Esophagus squamous epithelium (tissue), 5 donors: ENCODE data around the gene RWDD1. TPM values are rescaled to one million over a fixed set of nuclear protein-coding genes. Genes with fewer than 3 reads are reported as not detected.
A peak's percentile ranks its signal among the peaks of the same experiment; 100 is the strongest.

ENCODE experiments used
- DNase-seq: peaks from one replicate; lab custom pipeline; 2025; lab: John Stamatoyannopoulos, UW
- H3K27ac ChIP-seq, 4 donors: fragments of 200-600 bp; sonication (generic); one replicate each; pipeline ENCODE4 v1.5.1; 2016 to 2019; ENCODE audit warnings: mild to moderate bottlenecking in 1 of 4
- H3K27me3 ChIP-seq, 4 donors: fragments of 200-600 bp; sonication (generic); 1 replicate in 3 of 4; 2 replicates in 1 of 4; pipeline versions ENCODE4 v1.5.1 to v1.6.0; 2017 to 2021; ENCODE audit warnings: antibody characterized with exemption in 1 of 4
- H3K36me3 ChIP-seq, 3 donors: fragments of 200-600 bp; sonication (generic); one replicate each; pipeline ENCODE4 v1.5.1; 2016 to 2019
- H3K4me1 ChIP-seq, 3 donors: fragments of 200-600 bp; sonication (generic); one replicate each; pipeline ENCODE4 v1.5.1; 2017 to 2019
- H3K4me3 ChIP-seq, 4 donors: fragments of 200-600 bp; sonication (generic); 1 replicate in 3 of 4; 2 replicates in 1 of 4; pipeline ENCODE4 v1.5.1; 2016 to 2019; ENCODE audit warnings: mild to moderate bottlenecking in 2 of 4, moderate library complexity in 1 of 4
- H3K9me3 ChIP-seq, 3 donors: fragments of 200-600 bp; sonication (generic); one replicate each; pipeline ENCODE4 v1.5.1; 2016 to 2019
- POLR2A ChIP-seq, 4 donors: fragments of 450-650 bp; IDR thresholded peaks; one replicate each; pipeline ENCODE4 v1.6.1; 2017; ENCODE audit warnings: antibody characterized with exemption in 4 of 4, mild to moderate bottlenecking in 4 of 4, moderate library complexity in 3 of 4
- WGBS, 2 donors: methylation state at CpG; one replicate each; pipeline ENCODE4 v1.1.5; 2018; 5-methylcytosine and 5-hydroxymethylcytosine counted together
- intact Hi-C: fragments of 100-400 bp; cut with DNase I; formaldehyde crosslinking; loops from one replicate; pipeline ENCODE4 v1.15.0; 2022
- total RNA-seq, 4 donors: library from RNA; depleted of rRNA; stranded (reverse); fragments of >200 nt; gene quantifications; one replicate each; pipeline ENCODE4 v1.1.0, GENCODE V29; 2016
- TF ChIP-seq, protein P1 (sequence below), 6 experiments: fragments of 450-650 bp in 4 of 6; fragments of 200-600 bp in 2 of 6; sonication (generic) in 2 of 6; IDR thresholded peaks; one replicate each; pipeline ENCODE4 v1.5.1; 2016 to 2019; ENCODE audit warnings: antibody characterized with exemption in 6 of 6, mild to moderate bottlenecking in 4 of 6, moderate library complexity in 4 of 6
- donor health status: DM: yes; HTN: yes; CAD: no.

The RWDD1 gene
- total RNA-seq, 4 donors from 2014 or later: 13.4 to 44.3 (median 29.9) TPM

DNA sequence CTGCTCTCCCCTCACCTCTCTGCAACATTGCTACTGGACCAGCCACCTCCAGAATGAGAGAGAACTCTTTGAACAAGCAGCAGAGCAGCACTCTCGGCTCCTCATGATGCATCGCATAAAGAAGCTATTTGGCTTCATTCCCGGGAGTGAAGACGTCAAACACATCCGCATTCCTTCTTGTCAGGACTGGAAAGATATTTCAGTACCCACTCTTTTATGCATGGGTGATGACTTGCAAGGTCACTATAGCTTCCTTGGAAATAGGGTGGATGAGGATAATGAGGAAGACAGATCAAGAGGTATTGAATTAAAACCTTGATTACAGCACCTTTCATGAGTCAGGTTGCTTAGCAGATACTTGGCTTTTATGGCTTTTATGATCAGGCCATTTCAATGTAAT, 13.4 kb upstream of the RWDD1 start:
- intact Hi-C loops: no loop called here
- no peaks in the 10 kb centered on the region for H3K27me3 ChIP-seq
- H3K27ac ChIP-seq: no peak overlapping the region
- DNase-seq: no peak
- H3K4me3 ChIP-seq: no peak overlapping the region
- TF ChIP-seq POLR2A (IDR thresholded peaks at IDR 0.05): no peak
- TF ChIP-seq, protein P1, sequence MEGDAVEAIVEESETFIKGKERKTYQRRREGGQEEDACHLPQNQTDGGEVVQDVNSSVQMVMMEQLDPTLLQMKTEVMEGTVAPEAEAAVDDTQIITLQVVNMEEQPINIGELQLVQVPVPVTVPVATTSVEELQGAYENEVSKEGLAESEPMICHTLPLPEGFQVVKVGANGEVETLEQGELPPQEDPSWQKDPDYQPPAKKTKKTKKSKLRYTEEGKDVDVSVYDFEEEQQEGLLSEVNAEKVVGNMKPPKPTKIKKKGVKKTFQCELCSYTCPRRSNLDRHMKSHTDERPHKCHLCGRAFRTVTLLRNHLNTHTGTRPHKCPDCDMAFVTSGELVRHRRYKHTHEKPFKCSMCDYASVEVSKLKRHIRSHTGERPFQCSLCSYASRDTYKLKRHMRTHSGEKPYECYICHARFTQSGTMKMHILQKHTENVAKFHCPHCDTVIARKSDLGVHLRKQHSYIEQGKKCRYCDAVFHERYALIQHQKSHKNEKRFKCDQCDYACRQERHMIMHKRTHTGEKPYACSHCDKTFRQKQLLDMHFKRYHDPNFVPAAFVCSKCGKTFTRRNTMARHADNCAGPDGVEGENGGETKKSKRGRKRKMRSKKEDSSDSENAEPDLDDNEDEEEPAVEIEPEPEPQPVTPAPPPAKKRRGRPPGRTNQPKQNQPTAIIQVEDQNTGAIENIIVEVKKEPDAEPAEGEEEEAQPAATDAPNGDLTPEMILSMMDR (IDR thresholded peaks at IDR 0.05): no peak
- H3K36me3 ChIP-seq: no peaks in the 10 kb centered on the region
- peaks cover 0 to 11% (median 0%) of the 10 kb centered on the region in 3 donors for H3K4me1 ChIP-seq
- no peaks in the 10 kb centered on the region for H3K9me3 ChIP-seq
- 13 to 17% methylated on average over 5 of the region's 5 CpGs for WGBS, 2 donors

DNA sequence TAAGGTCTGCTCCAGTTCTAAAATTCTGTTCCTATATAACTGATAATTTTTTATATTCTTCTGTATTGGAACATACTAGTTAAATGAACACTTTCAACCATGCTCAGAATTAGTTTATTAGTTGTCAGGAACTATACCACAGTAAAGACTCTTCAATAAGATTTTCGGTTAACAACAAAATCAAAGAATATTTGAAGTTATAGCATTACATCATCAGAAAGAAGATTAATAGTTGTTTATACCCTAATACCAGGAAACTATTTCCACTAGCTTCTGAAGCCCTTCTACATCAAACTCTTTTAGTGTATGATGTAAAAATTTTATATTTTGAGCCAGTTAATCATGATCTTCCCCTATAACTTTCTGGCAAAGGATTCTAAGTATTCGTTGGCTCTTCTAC, 11.2 kb upstream of the RWDD1 start:
- no peak overlapping the region for H3K4me3 ChIP-seq
- 70 to 81% methylated on average over 2 of the region's 2 CpGs for WGBS, 2 donors
- H3K9me3 ChIP-seq: no peaks in the 10 kb centered on the region
- TF ChIP-seq POLR2A (IDR thresholded peaks at IDR 0.05): no peak
- TF ChIP-seq, protein P1 (IDR thresholded peaks at IDR 0.05): no peak
- intact Hi-C loops: no loop called here
- no peaks in the 10 kb centered on the region for H3K27me3 ChIP-seq
- H3K4me1 ChIP-seq: peaks cover 0 to 17% (median 0%) of the 10 kb centered on the region in 3 donors
- H3K36me3 ChIP-seq: no peaks in the 10 kb centered on the region
- H3K27ac ChIP-seq: no peak overlapping the region
- DNase-seq: no peak

DNA sequence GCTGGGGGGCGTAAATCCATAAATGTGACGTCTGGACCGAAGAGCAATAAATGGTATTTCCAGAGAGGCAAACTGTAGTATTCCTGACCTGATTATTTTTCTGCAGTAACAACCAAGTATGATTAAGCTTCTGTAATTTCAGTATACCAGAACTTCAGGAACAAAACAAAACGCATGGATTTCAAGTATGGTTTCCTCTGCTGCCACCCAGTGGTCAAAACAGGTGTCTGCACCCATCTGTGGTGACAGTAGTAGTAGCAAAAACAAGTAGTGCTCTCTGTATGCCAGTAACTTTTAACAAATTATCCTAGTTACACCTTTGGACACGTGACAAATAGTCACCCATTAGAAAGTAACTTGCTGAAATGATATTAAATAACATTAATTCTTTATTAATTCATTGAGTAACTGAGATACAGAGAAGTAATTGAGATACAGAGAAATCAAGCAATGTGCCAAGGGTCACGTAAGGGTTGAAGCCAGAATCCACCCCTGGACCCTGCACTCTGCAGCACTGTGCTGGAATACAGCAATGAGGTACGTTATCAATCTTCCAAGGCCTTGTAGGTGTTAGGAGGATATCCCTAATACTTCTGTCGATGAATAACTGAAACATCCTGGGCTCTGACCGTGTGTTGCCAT, 9.8 kb upstream of the RWDD1 start:
- WGBS, 2 donors: 51 to 52% methylated on average over 9 of the region's 9 CpGs
- Histone ChIP-seq H3K4me3 (peak overlapping the region in 1 of 4 donors; percentile 19), H3K27me3 (no peaks in the 10 kb centered on the region), H3K9me3 (no peaks in the 10 kb centered on the region), H3K27ac (no peak overlapping the region), H3K4me1 (peaks cover 0 to 21% (median 0%) of the 10 kb centered on the region in 3 donors), H3K36me3 (no peaks in the 10 kb centered on the region)
- no peak for TF ChIP-seq POLR2A (IDR thresholded peaks at IDR 0.05)
- TF ChIP-seq, protein P1 (IDR thresholded peaks at IDR 0.05): peak; percentile 84 to 92 (median 88)
- intact Hi-C loops: no loop called here
- DNase-seq: no peak

DNA sequence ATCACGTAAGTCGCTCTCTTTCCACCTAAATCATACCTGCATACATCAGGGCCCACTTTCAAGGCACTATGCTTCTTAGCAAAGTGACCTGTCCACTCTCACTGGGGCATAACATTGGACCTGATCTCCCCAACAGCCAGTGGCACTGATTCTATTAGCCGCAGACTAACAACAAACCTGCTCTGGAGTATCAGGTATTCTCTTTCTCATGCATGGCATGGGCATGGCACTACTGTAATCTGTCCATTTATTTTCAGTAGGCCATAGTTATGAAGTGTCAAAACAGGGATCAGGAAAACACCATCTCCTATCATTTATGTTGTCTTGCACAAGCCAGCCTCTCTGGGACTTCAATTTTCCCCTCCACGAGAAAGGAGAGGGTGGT, 9.3 kb upstream of the RWDD1 start:
- intact Hi-C loops: no loop called here
- no peak overlapping the region for H3K4me3 ChIP-seq
- no peak overlapping the region for H3K27ac ChIP-seq
- DNase-seq: no peak
- H3K27me3 ChIP-seq: no peaks in the 10 kb centered on the region
- TF ChIP-seq, protein P1 (IDR thresholded peaks at IDR 0.05): no peak
- no peak for TF ChIP-seq POLR2A (IDR thresholded peaks at IDR 0.05)
- WGBS, 2 donors: 88 to 89% methylated on average over 4 of the region's 4 CpGs
- no peaks in the 10 kb centered on the region for H3K36me3 ChIP-seq
- peaks cover 0 to 21% (median 0%) of the 10 kb centered on the region in 3 donors for H3K4me1 ChIP-seq
- no peaks in the 10 kb centered on the region for H3K9me3 ChIP-seq

DNA sequence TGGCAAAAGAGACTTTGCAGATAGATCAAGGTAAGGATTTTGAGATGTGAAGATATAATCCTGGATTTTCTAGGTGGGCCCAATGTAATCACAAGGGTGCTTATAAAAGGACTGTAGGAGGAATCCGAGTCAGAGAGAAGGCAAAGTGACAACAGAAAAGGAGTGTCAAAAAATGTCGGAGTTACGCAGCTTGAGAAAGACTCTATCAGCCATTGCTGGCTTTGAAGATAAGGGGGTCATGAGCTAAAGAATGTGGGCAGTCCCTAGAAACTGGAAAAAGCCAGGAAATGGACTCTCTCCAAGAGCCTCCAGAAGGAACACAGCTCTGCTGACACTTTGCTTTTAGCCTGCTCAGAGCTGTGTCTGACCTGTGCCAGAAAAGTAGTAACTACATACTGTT, 8.7 kb upstream of the RWDD1 start:
- DNase-seq: no peak
- peaks cover 0 to 20% (median 0%) of the 10 kb centered on the region in 3 donors for H3K4me1 ChIP-seq
- WGBS, 2 donors: 69 to 77% methylated on average over 3 of the region's 3 CpGs
- no peak overlapping the region for H3K27ac ChIP-seq
- TF ChIP-seq, protein P1 (IDR thresholded peaks at IDR 0.05): no peak
- no peak for TF ChIP-seq POLR2A (IDR thresholded peaks at IDR 0.05)
- no peaks in the 10 kb centered on the region for H3K27me3 ChIP-seq
- H3K36me3 ChIP-seq: no peaks in the 10 kb centered on the region
- no peaks in the 10 kb centered on the region for H3K9me3 ChIP-seq
- no peak overlapping the region for H3K4me3 ChIP-seq
- intact Hi-C loops: no loop called here
